ENCODE results near the gene MYCBPAP. TPM values are rescaled to one million over a fixed set of nuclear protein-coding genes. Genes with fewer than 3 reads are reported as not detected.

MYCBPAP gene
- total RNA-seq, 2 experiments from 2014 or later: 0.78 to 1.5 TPM

DNA sequence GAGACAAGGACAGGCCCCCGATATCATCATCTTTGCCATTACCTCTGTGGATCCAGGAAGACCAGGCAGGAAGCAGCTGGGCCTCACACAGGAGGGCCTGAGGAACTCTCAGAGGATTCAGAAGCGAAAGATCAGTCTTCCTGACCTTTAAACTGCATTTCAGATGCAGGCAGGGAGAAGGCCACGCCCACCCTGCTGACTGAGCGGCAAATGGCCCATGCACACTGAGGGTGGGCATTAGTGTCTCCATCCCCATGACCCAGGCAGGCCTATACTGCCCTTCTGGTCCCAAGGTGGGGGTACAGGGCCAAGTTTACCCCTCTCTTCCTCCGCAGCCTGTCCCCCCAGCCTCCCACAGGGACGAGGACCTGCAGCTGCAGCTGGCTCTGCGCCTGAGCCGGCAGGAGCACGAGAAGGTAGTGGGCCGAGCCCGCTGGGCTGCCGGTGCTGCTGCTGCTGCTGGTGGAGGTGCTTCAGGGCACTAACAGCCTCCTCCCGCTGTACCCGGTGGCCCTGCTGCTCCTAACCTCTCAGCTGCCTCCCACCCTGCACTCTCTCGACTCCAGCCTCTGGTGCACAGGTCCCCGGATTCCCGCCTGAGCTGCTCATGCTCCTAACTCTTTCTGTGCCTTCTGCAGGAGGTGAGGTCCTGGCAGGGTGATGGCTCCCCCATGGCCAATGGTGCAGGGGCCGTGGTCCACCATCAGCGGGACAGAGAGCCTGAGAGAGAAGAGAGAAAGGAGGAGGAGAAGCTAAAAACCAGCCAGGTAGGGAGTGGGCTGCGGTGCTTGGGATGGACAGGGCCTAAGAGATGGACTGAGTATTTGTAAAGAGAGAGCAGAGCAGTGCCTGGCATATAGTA is 30.5 kb downstream of the MYCBPAP start:
- POLR2A ChIA-PET: interaction anchor here (1.0 kb wide), 1 partner anchor 328 kb away, joined by 4 read pairs; no protein-coding TSS in a partner anchor
- CTCF ChIA-PET: no interaction called here
- Mint-ChIP-seq H3K27me3 (peaks cover 25% of the 10 kb centered on the region), H3K27ac (no peak overlapping the region), H3K9me3 (no peaks in the 10 kb centered on the region), H3K4me3 (peak overlapping the region; percentile 10), H3K36me3 (ENCODE audit: low read depth) (no peaks in the 10 kb centered on the region), H3K4me1 (ENCODE audit: low read depth) (peaks cover 9% of the 10 kb centered on the region)
- Histone ChIP-seq H3K4me3 (ENCODE audit: low read length) (no peak overlapping the region), H3K27ac (ENCODE audit: low read depth in 1 of 2, low read length in 2 of 2) (no peak overlapping the region), H3K4me1 (ENCODE audit: insufficient read depth, low read length) (peaks cover 21% of the 10 kb centered on the region), H3K36me3 (ENCODE audit: insufficient read depth, low read length) (no peaks in the 10 kb centered on the region), H3K27me3 (ENCODE audit: control insufficient read depth in 1 of 2, insufficient read depth in 2 of 2, low read length in 2 of 2) (peaks cover under 1 to 8% of the 10 kb centered on the region in 2 experiments), H3K9me3 (ENCODE audit: control insufficient read depth in 1 of 2, insufficient read depth in 1 of 2, low read length in 2 of 2) (no peaks in the 10 kb centered on the region)
- DNase-seq (no peak), ATAC-seq (ENCODE audit: poor library complexity) (no peak)
- TF ChIP-seq, protein P1, sequence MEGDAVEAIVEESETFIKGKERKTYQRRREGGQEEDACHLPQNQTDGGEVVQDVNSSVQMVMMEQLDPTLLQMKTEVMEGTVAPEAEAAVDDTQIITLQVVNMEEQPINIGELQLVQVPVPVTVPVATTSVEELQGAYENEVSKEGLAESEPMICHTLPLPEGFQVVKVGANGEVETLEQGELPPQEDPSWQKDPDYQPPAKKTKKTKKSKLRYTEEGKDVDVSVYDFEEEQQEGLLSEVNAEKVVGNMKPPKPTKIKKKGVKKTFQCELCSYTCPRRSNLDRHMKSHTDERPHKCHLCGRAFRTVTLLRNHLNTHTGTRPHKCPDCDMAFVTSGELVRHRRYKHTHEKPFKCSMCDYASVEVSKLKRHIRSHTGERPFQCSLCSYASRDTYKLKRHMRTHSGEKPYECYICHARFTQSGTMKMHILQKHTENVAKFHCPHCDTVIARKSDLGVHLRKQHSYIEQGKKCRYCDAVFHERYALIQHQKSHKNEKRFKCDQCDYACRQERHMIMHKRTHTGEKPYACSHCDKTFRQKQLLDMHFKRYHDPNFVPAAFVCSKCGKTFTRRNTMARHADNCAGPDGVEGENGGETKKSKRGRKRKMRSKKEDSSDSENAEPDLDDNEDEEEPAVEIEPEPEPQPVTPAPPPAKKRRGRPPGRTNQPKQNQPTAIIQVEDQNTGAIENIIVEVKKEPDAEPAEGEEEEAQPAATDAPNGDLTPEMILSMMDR (IDR thresholded peaks at IDR 0.05): no peak
- intact Hi-C loops (cut with DNase I, micrococcal nuclease): no loop called here

DNA sequence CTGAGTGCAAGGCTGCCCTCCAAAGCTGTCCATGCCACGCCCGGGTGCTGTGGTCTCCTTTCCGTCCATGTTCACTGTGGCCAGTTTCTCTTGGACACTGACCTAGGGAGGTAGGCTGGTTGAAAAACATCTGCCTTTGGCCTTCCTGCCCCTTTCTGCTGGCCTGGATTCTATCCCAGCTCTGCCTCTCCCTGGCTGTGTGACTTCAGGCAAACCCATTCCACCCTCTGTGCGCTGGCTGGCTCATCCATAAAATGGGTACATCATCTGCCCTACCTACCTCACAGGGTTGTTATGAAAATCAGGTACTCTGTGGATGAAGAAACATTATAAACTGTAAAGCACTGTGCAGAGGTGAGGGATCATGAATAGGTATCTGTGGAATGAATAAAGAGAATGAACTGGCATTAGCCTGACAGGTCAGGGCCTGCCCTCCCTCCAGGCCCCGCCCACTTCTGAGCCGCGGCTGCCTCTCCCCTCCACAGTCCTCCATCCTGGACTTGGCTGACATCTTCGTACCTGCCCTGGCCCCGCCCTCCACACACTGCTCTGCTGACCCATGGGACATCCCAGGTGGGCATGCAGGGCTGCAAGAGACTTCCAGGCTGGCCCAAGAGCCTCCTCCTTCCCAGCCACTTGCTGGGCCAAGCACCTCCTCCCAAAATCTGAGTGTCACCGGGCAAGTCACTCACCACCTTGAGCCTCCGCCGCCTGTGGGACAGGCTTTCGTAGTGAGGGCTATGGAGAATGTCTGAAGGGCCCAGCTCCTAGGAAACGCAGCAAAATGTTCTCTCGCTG is 31.7 kb downstream of the MYCBPAP start:
- Mint-ChIP-seq H3K4me3 (peak overlapping the region; percentile 51), H3K27ac (no peak overlapping the region)
- CTCF ChIA-PET: no interaction called here

More for the DNA sequence above, 31.7 kb downstream of the MYCBPAP start:
- no peaks in the 10 kb centered on the region for H3K9me3 ChIP-seq (ENCODE audit: control insufficient read depth in 1 of 2, insufficient read depth in 1 of 2, low read length in 2 of 2)
- no peaks in the 10 kb centered on the region for H3K27me3 ChIP-seq (ENCODE audit: control insufficient read depth in 1 of 2, insufficient read depth in 2 of 2, low read length in 2 of 2)
- no peak for DNase-seq
- H3K36me3 Mint-ChIP-seq (ENCODE audit: low read depth): no peaks in the 10 kb centered on the region
- POLR2A ChIA-PET: interaction anchor here (1.0 kb wide), 1 partner anchor 327 kb away, joined by 4 read pairs; no protein-coding TSS in a partner anchor
- ATAC-seq (ENCODE audit: poor library complexity): no peak
- H3K36me3 ChIP-seq (ENCODE audit: insufficient read depth, low read length): no peaks in the 10 kb centered on the region
- H3K27me3 Mint-ChIP-seq: peaks cover 21% of the 10 kb centered on the region
- H3K4me3 ChIP-seq (ENCODE audit: low read length): no peak overlapping the region
- peaks cover 17% of the 10 kb centered on the region for H3K4me1 Mint-ChIP-seq (ENCODE audit: low read depth)
- intact Hi-C loops (cut with DNase I, micrococcal nuclease): loop anchor here in 1 of 2 experiments (10.0 kb wide), 1 partner anchor 55 kb away; no protein-coding TSS in a partner anchor
- TF ChIP-seq, protein P1 (IDR thresholded peaks at IDR 0.05): no peak
- H3K27ac ChIP-seq (ENCODE audit: low read depth in 1 of 2, low read length in 2 of 2): no peak overlapping the region
- no peaks in the 10 kb centered on the region for H3K9me3 Mint-ChIP-seq
- peaks cover 19% of the 10 kb centered on the region for H3K4me1 ChIP-seq (ENCODE audit: insufficient read depth, low read length)

Data from CD4-positive, alpha-beta T cell (primary cell).